SK-N-SH treated with all-trans-retinoic acid at 6 μM for 48 hours (cell line): ENCODE measurements around the gene GNAT3.
A peak's percentile ranks its signal among the peaks of the same experiment; 100 is the strongest.

Experiments used
- ATAC-seq: fragments of 200-7000 bp; cut with Tn5 transposase; 3 replicates; pipeline ENCODE4 v1.9.1; 2020; ENCODE audit warnings: mild to moderate bottlenecking, moderate library complexity
- ARNTL ChIP-seq: fragments of 450-650 bp; formaldehyde crosslinking; IDR thresholded peaks from 2 replicates; pipeline ENCODE4 v1.5.0; 2020; ENCODE audit warnings: low read depth, mild to moderate bottlenecking, moderate library complexity, borderline replicate concordance
- BACH2 ChIP-seq: fragments of 250-450 bp; sonication (Bioruptor Pico); IDR thresholded peaks from 2 replicates; pipeline ENCODE4 v1.9.0; 2021; ENCODE audit warnings: mild to moderate bottlenecking, borderline replicate concordance
- CREB5 ChIP-seq: fragments of 250-450 bp; sonication (Bioruptor Pico); IDR thresholded peaks from 2 replicates; pipeline ENCODE4 v1.5.1; 2020; ENCODE audit warnings: low read depth, mild to moderate bottlenecking, moderate library complexity
- CSDC2 ChIP-seq: fragments of 250-450 bp; sonication (Bioruptor Pico); IDR thresholded peaks from 2 replicates; pipeline ENCODE4 v1.5.0; 2020; ENCODE audit warnings: mild to moderate bottlenecking, moderate library complexity
- ESRRG ChIP-seq: fragments of 250-450 bp; sonication (Bioruptor Pico); IDR thresholded peaks from 2 replicates; pipeline ENCODE4 v1.6.1; 2021; ENCODE audit warnings: mild to moderate bottlenecking
- GLIS3 ChIP-seq: fragments of 250-450 bp; sonication (Bioruptor Pico); IDR thresholded peaks from 2 replicates; pipeline ENCODE4 v1.5.0; 2020; ENCODE audit warnings: mild to moderate bottlenecking, moderate library complexity
- ISL1 ChIP-seq: fragments of 250-450 bp; sonication (Bioruptor Pico); IDR thresholded peaks from 2 replicates; pipeline ENCODE4 v2.1.2; 2022; ENCODE audit warnings: mild to moderate bottlenecking, moderate library complexity
- PPARA ChIP-seq: fragments of 250-450 bp; sonication (Bioruptor Pico); IDR thresholded peaks from 2 replicates; pipeline ENCODE4 v1.5.0; 2020; ENCODE audit warnings: mild to moderate bottlenecking, borderline replicate concordance
- RARB ChIP-seq: fragments of 250-450 bp; sonication (Bioruptor Pico); IDR thresholded peaks from 2 replicates; pipeline ENCODE4 v1.8.0; 2021; ENCODE audit warnings: mild to moderate bottlenecking, moderate library complexity
- SNAI2 ChIP-seq: fragments of 250-450 bp; sonication (Bioruptor Pico); IDR thresholded peaks from 2 replicates; pipeline ENCODE4 v1.5.0; 2020; ENCODE audit warnings: mild to moderate bottlenecking, moderate library complexity
- TCF4 ChIP-seq: fragments of 250-450 bp; sonication (Bioruptor Pico); IDR thresholded peaks from 2 replicates; pipeline ENCODE4 v1.8.0; 2021; ENCODE audit warnings: mild to moderate bottlenecking, moderate library complexity, borderline replicate concordance
- TOX ChIP-seq: fragments of 250-450 bp; sonication (Bioruptor Pico); IDR thresholded peaks from 2 replicates; pipeline ENCODE4 v1.8.0; 2021; ENCODE audit warnings: mild to moderate bottlenecking, moderate library complexity, borderline replicate concordance
- TSHZ2 ChIP-seq: fragments of 250-450 bp; sonication (Bioruptor Pico); IDR thresholded peaks from 2 replicates; pipeline ENCODE4 v1.5.0; 2020; ENCODE audit warnings: mild to moderate bottlenecking, moderate library complexity
- ZFP3 ChIP-seq: fragments of 250-450 bp; sonication (Bioruptor Pico); IDR thresholded peaks from 2 replicates; pipeline ENCODE4 v1.5.0; 2020; ENCODE audit warnings: mild to moderate bottlenecking, moderate library complexity
- ZFP30 ChIP-seq: fragments of 450-650 bp; formaldehyde crosslinking; IDR thresholded peaks from 2 replicates; pipeline ENCODE4 v1.5.0; 2022; ENCODE audit warnings: mild to moderate bottlenecking, moderate library complexity
- ZNF565 ChIP-seq: fragments of 450-650 bp; formaldehyde crosslinking; conservative IDR thresholded peaks from 2 replicates; pipeline ENCODE4 v1.5.0; 2020; ENCODE audit warnings: low read depth, mild to moderate bottlenecking, moderate library complexity
- ZNF70 ChIP-seq: fragments of 450-650 bp; formaldehyde crosslinking; IDR thresholded peaks from 2 replicates; pipeline ENCODE4 v1.5.0; 2020; ENCODE audit warnings: mild to moderate bottlenecking, moderate library complexity
- ZNF8 ChIP-seq: fragments of 450-650 bp; formaldehyde crosslinking; IDR thresholded peaks from 2 replicates; pipeline ENCODE4 v1.5.0; 2020; ENCODE audit warnings: mild to moderate bottlenecking, moderate library complexity
- TF ChIP-seq, protein P1 (sequence below): fragments of 250-450 bp; sonication (Bioruptor Pico); IDR thresholded peaks from 2 replicates; pipeline ENCODE4 v1.8.0; 2021; ENCODE audit warnings: low read depth, mild to moderate bottlenecking, moderate library complexity, borderline replicate concordance
- TF ChIP-seq, protein P2 (sequence below): fragments of 250-450 bp; sonication (Bioruptor Pico); IDR thresholded peaks from 2 replicates; pipeline ENCODE4 v1.5.1; 2021; ENCODE audit warnings: mild to moderate bottlenecking, moderate library complexity
- TF ChIP-seq, protein P3 (sequence below): fragments of 250-450 bp; sonication (Bioruptor Pico); IDR thresholded peaks from 2 replicates; pipeline ENCODE4 v1.8.0; 2020; ENCODE audit warnings: mild to moderate bottlenecking, moderate library complexity, borderline replicate concordance

GNAT3 gene

DNA sequence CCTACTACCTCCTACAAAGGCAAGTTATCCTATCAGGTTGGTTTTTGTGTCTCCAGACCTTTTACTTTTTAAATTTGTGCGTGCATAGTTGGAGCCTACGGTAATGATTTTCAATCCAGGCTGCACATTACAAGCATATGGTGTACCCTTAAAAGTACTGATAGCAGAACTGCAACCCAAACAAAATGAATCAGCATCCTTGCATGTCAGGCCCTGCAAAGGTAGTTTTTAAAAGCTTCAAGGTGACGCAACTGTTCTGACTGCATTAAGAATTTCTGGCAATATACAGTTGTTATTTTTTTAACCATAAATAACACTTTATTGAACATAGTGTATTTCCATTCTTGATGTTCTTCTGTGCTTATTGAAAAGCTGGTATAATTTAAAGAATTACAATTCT is 28.9 kb downstream of the GNAT3 start:
- TF ChIP-seq ESRRG (CRISPR knock-in tag) (no peak), PPARA (CRISPR knock-in tag) (no peak), BACH2 (CRISPR knock-in tag) (no peak), ZNF565 (CRISPR knock-in tag) (no peak), ZFP30 (CRISPR knock-in tag) (no peak), CSDC2 (CRISPR knock-in tag) (no peak), CREB5 (CRISPR knock-in tag) (no peak), ISL1 (CRISPR knock-in tag) (no peak), RARB (no peak), SNAI2 (CRISPR knock-in tag) (no peak), TSHZ2 (CRISPR knock-in tag) (no peak), TOX (no peak), ZNF70 (no peak), ARNTL (no peak), ZNF8 (CRISPR knock-in tag) (no peak), TCF4 (CRISPR knock-in tag) (no peak), ZFP3 (no peak)
- TF ChIP-seq, protein P1, sequence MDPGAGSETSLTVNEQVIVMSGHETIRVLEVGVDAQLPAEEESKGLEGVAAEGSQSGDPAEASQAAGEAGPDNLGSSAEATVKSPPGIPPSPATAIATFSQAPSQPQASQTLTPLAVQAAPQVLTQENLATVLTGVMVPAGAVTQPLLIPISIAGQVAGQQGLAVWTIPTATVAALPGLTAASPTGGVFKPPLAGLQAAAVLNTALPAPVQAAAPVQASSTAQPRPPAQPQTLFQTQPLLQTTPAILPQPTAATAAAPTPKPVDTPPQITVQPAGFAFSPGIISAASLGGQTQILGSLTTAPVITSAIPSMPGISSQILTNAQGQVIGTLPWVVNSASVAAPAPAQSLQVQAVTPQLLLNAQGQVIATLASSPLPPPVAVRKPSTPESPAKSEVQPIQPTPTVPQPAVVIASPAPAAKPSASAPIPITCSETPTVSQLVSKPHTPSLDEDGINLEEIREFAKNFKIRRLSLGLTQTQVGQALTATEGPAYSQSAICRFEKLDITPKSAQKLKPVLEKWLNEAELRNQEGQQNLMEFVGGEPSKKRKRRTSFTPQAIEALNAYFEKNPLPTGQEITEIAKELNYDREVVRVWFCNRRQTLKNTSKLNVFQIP (CRISPR knock-in tag): no peak
- TF ChIP-seq, protein P2, sequence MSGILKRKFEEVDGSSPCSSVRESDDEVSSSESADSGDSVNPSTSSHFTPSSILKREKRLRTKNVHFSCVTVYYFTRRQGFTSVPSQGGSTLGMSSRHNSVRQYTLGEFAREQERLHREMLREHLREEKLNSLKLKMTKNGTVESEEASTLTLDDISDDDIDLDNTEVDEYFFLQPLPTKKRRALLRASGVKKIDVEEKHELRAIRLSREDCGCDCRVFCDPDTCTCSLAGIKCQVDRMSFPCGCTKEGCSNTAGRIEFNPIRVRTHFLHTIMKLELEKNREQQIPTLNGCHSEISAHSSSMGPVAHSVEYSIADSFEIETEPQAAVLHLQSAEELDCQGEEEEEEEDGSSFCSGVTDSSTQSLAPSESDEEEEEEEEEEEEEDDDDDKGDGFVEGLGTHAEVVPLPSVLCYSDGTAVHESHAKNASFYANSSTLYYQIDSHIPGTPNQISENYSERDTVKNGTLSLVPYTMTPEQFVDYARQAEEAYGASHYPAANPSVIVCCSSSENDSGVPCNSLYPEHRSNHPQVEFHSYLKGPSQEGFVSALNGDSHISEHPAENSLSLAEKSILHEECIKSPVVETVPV (CRISPR knock-in tag): no peak
- TF ChIP-seq, protein P3, sequence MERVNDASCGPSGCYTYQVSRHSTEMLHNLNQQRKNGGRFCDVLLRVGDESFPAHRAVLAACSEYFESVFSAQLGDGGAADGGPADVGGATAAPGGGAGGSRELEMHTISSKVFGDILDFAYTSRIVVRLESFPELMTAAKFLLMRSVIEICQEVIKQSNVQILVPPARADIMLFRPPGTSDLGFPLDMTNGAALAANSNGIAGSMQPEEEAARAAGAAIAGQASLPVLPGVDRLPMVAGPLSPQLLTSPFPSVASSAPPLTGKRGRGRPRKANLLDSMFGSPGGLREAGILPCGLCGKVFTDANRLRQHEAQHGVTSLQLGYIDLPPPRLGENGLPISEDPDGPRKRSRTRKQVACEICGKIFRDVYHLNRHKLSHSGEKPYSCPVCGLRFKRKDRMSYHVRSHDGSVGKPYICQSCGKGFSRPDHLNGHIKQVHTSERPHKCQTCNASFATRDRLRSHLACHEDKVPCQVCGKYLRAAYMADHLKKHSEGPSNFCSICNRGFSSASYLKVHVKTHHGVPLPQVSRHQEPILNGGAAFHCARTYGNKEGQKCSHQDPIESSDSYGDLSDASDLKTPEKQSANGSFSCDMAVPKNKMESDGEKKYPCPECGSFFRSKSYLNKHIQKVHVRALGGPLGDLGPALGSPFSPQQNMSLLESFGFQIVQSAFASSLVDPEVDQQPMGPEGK (CRISPR knock-in tag): no peak
- ATAC-seq: no peak

GRCh38 chr7:80481196-80481884 is 30.5 kb downstream of the GNAT3 start:
- ATAC-seq: peak; percentile 74
- no peak for TF ChIP-seq ESRRG (CRISPR knock-in tag)
- no peak for TF ChIP-seq TCF4 (CRISPR knock-in tag)
- no peak for TF ChIP-seq CSDC2 (CRISPR knock-in tag)
- TF ChIP-seq TOX: no peak
- TF ChIP-seq ZNF565 (CRISPR knock-in tag): no peak
- no peak for TF ChIP-seq PPARA (CRISPR knock-in tag)
- TF ChIP-seq CREB5 (CRISPR knock-in tag): no peak
- TF ChIP-seq ZNF70: no peak
- no peak for TF ChIP-seq ARNTL
- TF ChIP-seq ZFP3: no peak
- TF ChIP-seq, protein P1 (CRISPR knock-in tag): no peak
- no peak for TF ChIP-seq GLIS3 (CRISPR knock-in tag)
